Stimulated activated naive CD8-positive, alpha-beta T cell treated with anti-CD3 and anti-CD28 coated beads, Interleukin-15, Interleukin-2, amounts not matched to agents 100 U/mL and 50 U/mL, for 24 hours (primary cell): ENCODE data around the gene HPD.

ENCODE experiments used
- ATAC-seq: fragments of 150-1000 bp; cut with Tn5 transposase; one replicate; pipeline ENCODE4 v1.10.0; 2021
- DNase-seq: peaks from one replicate; pipeline ENCODE4 v3.0.0; 2021

The HPD gene

DNA sequence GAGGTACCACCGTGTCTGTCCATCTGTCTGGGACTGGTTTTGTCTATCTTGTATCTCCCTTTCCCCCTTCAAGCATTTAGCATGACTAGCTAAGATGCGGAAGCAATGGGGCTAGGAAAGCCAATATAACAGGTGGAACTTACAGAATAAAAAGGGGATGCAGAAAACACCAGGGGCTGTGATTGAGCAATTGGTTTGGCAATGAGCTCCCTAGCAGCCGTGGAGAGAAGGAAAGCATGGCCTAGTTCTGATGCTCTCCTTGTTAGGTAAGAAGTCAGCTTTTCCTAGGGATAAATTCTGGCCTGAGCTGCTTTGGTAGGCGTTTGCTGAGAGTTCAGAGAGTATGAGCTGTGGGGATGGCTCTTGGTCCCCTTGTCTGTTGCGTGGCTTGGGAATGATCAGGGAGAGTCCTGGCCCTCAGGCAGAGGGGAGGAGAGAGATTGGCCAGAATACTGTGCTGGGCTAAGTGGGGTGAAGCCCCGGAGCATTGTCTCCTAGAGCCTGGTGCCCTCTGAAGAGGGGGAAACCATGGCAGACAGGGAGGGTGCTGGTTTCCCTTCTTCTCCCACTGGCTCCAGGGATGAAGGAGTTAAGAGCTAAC, 47.7 kb downstream of the HPD start:
- no peak for ATAC-seq
- no peak for DNase-seq

DNA sequence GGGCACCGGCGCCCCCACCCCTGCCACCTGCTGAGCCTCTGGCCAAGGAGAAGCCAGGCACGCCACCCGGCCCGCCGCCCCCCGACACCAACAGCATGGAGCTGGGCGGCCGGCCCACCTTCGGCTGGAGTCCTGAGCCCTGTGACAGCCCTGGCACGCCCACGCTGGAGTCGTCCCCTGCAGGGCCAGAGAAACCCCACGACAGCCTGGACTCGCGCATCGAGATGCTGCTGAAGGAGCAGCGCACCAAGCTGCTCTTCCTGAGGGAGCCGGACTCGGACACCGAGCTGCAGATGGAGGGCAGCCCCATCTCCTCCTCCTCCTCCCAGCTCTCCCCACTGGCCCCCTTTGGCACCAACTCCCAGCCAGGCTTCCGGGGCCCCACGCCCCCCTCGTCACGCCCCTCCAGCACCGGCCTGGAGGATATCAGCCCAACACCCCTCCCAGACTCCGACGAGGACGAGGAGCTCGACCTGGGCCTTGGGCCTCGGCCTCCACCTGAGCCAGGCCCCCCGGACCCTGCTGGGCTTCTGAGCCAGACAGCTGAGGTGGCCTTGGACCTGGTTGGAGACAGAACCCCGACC, 48.3 kb downstream of the HPD start:
- no peak for ATAC-seq
- no peak for DNase-seq

DNA sequence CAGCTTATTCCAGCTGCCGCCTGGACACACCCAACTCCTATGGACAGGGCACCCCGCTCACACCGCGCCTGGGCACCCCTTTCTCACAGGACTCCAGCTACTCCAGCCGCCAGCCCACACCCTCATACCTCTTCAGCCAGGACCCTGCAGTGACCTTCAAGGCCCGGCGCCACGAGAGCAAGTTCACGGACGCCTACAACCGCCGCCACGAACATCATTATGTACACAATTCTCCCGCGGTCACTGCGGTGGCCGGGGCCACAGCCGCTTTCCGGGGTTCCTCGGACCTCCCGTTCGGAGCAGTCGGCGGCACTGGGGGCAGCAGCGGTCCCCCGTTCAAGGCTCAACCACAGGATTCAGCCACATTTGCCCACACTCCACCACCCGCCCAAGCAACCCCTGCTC, 48.9 kb downstream of the HPD start:
- no peak for DNase-seq
- no peak for ATAC-seq

DNA sequence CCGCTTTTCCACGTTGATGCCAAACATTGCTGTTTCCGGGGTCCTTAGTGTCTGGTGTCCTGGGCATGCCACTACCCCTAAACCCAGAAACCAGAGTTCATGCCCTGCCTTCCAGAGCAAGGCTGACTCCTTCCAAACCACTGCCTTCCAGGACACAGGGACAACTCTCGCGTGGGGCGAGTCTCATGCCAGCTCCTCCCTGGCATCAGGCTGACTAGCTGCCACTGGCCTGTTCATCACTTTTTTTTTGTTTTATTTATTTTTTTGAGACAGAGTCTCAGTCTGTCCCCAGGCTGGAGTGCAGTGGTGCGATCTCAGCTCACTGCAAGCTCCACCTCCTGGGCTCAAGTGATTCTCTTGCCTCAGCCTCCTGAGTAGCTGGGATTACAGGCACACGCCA, 50.0 kb downstream of the HPD start:
- DNase-seq (no peak), ATAC-seq (no peak)

DNA sequence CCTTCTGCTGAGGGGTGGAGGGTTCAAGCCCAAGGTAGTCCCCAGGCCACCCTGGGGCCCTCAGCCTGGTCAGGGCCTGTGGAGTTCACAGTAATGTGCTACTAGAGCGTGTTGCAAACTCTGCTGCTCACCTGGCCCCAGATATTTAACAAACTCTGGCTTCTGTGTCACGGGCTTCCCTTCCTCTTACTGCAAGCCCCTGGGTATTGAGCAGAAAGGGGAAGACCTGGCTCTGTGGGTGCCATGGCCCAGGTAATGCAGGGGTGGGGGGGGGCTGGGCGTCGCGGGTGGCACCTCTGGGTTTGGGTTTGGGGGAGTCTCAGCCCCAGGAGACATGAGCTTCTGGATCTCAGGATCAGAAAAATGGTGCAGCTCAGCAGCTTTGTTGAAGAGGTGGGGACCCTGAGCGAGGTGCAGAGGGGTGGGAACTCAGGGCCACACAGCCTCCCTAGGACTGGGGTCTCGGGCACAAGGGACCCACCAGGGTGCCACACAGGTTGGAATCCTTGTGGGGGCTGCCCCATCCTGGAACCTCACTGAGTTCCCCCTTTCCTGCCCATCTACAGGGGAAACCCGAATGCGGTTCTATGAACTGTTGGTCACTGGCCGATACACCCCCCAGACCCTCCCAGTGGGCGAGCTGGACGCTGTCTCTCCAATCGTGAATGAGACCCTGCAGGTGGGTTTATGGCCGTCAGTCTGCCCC, 50.9 kb downstream of the HPD start:
- no peak for DNase-seq

DNA sequence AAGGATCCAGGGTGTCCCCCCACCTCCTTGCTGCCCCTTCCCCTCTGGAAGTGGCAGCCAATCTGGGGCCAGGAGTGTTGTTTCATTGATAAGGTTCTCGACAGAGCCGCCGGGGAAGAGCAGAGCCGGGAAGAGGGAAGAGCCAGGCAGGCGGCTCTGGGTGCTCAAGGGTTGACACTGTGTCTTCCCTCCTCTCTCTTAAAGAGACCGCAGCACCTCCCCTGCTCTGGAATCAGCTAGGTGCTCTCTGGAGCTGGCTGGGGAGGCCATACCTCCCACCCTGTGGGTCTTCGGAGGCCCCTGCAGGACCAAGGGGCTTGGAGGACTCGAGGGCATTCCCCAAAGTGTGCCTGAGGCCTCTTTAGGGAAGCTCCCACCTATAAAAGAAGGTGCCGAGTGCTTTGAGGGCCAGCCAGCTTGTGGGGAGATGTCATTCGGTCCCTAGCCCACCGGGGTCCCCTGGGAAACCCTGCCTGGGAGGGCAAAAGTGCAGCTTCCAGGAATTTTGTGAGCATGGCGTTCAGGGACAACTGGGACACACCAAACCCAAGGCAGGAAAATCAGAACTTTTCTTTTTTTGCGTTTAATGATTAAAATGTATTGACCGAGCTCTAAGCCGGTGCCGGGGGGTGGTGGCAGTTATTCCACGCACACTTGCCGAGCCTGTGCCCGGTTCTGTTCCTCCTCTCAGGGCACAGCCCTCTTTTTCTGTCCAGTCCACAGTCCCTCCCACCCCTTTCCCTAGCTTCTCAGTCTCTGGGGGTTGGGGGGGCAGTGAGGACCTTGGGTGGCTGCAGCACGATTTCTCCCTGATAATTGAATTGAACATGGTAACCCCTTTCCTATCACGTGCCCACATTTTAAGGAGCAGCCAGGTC, 51.9 kb downstream of the HPD start:
- DNase-seq (peak; percentile 14), ATAC-seq (no peak)

More for the DNA sequence above, 50.9 kb downstream of the HPD start:
- no peak for ATAC-seq

DNA sequence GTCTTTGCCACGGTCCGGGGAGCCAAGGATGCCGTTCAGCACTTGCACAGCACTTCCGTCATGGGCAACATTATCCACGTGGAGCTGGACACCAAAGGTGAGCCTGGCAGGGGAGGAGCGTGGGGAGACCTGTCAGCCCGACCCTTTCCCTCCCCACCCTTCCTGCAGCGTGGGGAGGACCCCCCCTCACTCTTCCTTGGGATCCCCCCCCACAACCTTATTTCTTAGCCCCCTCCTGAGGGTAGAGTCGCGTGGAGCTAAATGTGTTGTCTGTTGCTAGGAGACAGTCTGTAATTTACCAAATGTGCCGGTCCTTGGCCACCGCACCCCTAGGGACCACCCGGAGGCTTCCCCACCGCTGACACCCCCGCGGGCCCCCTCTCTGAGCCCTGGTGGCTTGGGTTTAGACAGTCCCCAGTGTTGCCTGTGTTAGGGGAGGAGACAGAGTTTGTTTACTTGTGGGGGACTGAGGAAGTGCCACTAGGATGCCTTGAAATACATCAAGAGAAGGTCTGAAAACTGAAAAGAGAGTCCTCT, 52.6 kb downstream of the HPD start:
- peak; percentile 34 for DNase-seq
- ATAC-seq = no peak

DNA sequence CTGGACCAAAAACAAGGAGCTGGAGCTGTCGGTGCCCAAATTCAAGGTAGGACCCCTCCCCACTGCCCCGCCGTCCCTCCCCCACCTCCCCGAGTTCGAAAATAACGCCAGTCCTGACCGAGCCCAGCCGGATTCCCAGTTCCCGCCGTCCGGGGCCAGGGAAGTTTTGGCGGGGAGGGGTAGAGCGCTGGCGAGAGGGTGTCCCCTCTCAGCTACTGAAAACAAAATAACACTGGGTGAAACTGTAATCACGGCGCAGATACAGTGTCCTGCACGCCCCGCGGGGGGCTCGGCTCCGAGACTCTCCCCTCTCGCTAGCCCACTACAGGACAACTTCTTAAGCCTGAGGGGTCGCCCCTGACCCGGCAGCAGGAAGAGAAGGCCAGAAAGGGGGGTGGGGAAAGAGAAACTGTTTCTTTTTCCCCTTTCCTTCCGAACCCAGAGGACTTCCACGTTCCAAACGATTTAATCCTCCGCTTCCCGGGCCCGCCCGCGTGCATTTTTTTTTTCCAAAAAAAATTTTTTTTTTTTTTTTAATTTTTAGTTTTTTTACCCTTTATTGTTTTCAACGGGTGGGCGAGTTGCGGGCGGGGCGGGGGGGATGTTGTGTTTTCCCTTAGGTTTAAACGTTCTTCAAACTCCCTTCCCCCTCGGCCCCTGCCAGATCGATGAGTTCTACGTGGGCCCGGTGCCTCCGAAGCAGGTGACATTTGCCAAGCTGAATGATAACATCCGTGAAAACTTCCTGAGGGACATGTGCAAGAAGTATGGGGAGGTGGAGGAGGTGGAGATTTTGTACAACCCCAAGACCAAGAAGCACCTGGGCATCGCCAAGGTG, 53.3 kb downstream of the HPD start:
- ATAC-seq (no peak), DNase-seq (no peak)

DNA sequence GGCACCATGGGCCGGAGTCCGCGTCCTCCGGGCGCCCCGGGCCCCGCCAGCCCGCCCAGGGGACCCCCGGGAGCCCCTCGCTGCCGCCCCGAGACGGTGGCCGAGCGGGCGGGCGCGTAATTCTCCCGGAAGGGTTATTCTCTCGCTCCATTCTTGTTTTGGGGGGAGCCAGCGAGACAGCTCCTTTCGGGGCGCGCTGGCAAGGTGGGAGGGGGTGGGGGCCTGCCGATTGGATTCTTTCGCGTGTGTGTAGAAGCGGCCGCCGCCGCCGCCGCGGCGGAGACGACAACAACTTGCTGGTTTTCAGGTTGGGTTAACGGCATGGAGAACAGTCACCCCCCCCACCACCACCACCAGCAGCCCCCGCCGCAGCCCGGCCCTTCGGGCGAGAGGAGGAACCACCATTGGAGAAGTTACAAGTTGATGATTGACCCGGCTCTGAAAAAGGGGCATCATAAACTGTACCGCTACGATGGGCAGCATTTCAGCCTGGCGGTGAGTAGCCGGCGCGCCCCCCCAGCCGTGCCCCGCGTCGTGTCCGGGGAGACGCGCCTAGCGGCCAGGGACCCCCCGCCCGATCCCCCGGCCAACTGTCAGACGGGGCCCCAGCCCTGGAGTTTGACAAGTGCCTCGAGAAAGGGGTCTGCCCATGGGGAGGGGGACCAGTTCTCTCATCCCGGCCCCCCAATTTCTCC, 54.1 kb downstream of the HPD start:
- ATAC-seq (no peak), DNase-seq (peak; percentile 61)

DNA sequence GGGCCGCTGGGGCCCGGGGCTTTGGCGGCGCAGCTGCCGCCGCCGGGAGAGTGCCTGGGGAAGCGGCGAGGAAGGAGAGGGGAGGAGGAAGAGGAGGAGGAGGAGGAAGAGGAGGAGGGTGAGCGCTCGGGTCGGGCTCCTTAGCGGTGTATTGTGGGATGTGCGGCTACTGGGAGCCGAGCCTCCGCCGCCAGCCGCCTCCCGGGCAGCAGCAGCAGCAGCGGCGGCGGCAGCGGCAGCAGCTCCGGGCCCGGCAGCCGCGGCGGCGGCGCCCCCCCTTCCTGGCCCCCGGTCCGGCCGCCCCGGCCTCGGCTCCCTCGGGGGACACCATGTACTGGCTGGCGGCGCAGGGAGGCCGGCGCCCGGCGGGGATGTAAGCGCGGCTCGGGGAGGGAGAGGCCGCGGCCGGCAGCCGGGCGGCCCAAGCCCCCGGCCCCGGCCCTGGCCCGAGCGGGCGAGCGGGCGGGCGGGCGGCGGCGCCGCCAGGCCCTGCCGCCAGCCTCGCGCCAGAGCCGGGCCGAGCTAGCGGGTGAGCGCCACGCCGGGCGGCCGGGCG, 54.7 kb downstream of the HPD start, which contains the start of gene SETD1B:
SETD1B (plus strand) TSS at position 149 of the 556 bp plus-strand sequence. CDS start 729 bp downstream, outside the sequence.
- peak; percentile 6 for ATAC-seq

DNA sequence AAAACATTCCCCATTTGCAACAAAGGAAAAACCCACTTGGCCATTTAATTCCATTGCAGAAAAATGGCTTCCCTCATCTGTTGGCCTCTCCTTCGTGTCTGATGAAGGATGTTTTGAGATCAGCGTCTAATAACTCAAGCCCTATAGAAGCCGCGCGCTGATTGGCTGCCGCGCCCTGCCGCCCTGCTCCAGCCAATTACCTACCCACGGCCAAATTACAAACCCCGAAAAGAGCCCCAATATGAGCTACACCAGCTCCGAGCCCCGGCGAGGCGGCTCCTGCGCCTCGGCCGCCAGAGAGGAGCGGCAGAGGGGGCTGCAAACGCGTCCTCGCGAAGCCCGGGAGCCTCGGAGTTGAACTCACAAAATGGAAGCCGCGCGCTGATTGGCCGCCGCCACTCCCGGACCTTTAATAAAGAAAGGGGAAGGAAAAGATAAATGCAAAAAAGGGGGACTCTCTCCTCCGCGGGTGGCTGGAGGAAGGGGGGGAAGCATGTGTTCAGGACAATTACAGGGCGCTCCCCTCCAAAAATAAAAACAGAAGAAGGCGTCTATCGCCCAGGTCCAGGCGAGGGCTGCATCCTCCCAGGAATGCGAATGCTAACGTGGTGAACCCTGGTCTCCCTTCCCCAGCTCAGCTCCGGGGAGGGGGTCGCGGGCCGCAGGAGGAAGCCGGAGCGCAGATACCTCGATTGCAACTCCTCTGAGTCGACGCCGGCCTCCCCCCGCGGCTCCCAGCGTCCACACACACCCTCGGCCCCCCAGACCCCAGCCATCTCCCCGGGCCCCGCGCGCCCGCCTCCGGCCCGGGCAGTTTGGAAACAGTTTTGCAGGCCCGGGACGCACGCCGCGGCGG, 55.6 kb downstream of the HPD start:
- ATAC-seq (peak; percentile 59), DNase-seq (peak; percentile 91)

More for the DNA sequence above, 54.7 kb downstream of the HPD start, which contains the start of gene SETD1B:
- peak; percentile 68 for DNase-seq

DNA sequence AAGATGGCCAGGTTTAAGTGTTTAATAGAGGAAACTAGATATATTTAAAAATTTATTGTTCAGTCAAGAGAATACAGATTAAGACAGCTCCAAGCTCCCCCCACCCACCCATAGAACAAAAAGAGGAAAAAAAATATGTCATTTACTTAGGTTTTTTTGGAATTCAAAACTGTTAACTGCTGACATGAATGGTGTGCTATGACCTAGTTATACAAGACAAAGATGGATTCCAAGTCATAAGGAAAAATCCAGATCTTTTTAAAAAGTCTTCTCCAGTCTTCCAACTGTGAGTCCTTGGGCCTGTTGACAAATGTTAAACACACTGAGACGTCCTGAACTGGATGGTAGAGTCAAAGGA, 56.2 kb downstream of the HPD start:
- no peak for DNase-seq
- no peak for ATAC-seq

DNA sequence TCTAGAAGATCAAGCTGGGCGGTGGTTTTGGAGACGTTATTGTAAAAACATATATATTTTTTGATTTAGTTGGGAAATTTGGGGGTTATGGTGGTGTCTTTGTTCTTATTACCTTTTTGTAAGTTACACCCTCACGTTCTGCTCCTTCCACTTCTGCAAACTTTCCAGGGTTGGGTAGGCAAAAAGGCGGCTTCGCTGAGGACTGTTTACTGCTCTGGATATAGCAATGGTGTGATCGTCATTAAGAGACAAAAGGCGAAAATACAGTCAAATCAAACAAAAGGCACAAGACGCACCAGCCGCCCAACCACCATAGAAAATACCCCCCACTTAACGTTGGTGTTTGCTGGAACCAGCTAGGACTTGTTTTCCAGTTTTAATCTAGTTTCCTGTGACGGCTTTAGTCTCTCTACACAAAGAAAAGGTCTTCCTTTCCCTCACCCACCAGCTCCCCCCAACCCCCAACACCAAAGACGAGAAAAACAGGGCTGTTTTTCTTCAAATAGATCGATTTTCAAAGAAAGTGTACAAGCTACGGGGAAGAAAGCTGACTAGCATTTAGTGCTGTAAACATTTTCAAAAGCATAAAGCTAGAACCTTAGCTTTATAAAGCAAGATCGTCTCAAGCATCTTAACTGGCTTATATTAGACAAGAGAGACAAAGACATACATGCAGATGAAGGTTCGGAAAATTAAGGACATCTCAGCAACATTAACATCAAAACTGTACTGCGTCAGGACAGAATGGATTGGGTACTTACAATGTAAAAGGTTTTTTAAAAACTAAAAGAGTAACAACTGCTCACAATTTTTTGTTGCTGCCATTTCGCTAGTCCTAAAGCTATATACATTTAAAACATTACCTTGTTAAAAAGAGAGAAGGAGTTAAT, 56.8 kb downstream of the HPD start:
- DNase-seq (peak; percentile 40), ATAC-seq (no peak)

DNA sequence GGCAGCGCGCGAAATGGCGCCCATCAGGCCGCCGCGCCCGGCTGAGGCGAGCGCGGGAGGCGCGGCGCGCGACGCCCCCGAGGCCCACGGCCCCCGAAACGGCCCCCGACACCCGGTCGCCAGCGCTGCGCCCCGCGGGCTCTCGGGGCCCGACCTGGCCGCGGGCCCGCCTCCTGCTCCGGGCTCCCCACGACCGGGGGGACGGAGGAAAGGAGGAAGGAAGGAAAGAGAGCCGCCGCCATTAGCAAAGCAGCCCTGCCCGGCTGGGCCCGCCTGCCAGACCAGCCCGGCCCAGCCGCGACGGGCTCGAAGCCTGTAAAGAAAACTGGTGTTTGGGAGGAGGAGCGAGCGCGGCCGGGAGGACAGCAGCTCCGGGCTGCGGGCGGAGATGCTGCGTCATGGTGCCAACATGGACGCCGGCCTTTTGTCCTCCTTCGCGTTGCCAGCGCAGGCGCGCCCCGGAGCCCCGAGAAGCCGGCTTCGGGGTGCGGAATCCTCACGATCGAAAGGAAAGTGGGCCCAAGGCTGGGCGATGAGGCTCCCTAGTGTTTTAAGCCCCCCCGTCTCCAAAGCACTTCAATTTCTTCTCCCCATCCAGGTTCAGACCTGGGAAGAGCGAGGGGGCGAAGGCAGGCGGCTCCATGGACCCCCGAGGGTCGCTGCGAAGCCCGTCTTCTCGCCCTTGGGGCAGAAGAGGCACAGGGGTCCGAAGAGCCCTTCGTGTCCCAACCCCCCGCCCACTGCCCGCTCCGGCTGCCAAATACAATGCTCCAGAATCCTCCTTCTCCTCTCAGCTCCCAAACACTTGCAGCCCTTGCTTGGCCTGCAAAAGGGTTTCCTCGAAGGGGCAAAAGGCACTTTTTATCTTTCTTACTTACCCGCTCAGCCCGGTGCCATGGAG, 57.7 kb downstream of the HPD start:
- ATAC-seq = no peak

DNA sequence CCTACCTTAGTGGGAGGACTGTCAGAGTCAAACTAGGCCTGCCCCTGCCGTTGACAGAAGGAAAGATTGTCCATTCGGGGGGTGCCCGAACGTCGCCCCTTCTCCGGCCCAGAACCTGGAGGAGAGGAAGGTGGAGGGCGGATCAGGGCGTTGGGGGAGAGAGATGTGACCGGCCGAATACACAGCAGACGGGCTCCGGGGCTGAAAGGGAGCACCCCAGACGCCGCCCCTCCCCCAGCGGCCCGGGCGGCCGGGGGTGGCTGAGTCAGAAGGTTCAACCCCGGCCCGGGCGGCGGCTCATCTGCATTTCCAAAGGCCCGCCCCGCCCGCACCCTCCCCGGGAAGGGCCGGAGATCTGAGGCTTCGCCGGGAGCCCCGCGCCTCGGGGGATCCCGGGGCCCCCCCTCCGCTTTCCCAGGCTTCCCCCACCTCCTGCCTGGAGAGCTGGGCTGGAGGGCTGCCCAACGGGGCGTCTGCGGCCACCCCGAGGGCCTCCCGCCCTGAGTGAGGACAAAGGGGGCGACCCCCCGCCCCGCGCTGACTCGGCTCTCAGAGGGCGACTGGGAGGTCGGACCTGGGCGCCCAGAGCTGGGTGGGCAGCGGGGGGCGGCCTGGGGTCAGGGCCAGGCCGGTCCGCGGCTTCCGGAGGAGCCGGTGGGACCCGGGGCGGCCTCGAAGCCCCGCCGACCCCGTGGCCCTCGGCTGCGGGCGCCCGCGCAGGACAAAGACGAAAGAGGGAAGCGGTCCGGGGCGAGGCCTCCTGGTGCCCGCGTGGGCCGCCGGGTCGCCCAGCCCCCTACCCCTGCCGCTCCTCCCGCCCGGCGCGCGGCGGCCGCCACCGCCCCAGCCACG, 58.6 kb downstream of the HPD start:
- ATAC-seq = peak; percentile 33

More for the DNA sequence above, 57.7 kb downstream of the HPD start:
- DNase-seq = peak; percentile 78

DNA sequence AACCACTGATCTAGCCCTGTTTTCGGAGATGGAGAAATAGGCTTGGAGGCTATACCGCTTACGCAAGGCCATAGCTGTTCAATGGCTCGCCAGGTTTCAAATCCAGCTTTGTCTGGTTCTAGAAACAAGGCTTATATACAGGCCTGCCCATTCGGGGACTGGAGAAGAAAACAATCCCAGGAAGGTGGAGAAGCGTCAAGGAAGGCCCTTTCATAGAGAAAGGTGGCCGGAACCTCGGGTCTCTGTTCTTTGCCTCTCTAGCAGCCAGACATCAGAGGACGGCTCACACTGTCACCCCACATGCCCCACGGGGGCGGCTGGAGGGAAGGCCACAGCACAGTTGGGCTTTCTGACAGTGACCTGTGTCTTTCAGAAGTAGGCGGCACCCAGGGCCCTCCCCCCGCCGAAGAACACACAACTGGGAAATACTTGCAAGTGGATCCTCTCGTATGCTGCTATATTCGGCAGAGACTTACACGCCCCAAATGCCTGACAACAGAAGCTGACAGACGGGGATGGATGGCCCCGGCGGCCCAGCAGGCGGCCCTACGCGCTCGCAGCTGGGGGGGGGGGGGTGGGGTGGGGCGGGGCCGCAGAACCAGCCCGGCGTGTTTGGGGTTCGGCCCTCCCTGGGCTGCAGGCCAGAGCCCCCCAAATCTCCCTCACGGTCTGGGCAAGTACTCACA, 59.4 kb downstream of the HPD start:
- ATAC-seq (peak; percentile 22), DNase-seq (peak; percentile 68)

More for the DNA sequence above, 58.6 kb downstream of the HPD start:
- DNase-seq = peak; percentile 89
